K562 (cell line): ENCODE measurements around the gene ZMYM1. TPM values are rescaled to one million over a fixed set of nuclear protein-coding genes. Genes with fewer than 3 reads are reported as not detected.
A peak's percentile ranks its signal among the peaks of the same experiment; 100 is the strongest.

Experiments used
- ADNP ChIP-seq: fragments of 200-800 bp; sonication (Bioruptor generic); IDR thresholded peaks from 2 replicates; pipeline ENCODE4 v1.6.1; 2016; ENCODE audit warnings: missing genetic modification characterization, missing compliant biosample characterization
- ARID4B ChIP-seq: sonication (generic); formaldehyde crosslinking; IDR thresholded peaks from 2 replicates; pipeline ENCODE4 v1.8.0; 2022; ENCODE audit warnings: mild to moderate bottlenecking, missing genetic modification reagents
- ATF4 ChIP-seq: fragments of 450-650 bp; formaldehyde crosslinking; IDR thresholded peaks from 2 replicates; pipeline ENCODE4 v1.4.0; 2022; ENCODE audit warnings: mild to moderate bottlenecking, moderate library complexity
- CBX3 ChIP-seq, 2 experiments: IDR thresholded peaks; 1 replicate in 1 of 2; 2 replicates in 1 of 2; pipeline ENCODE4 v1.6.1; 2012; ENCODE audit warnings: inconsistent platforms in 2 of 2, low read length in 2 of 2, borderline replicate concordance in 1 of 2, control low read depth in 1 of 2
- EP300 ChIP-seq: IDR thresholded peaks from 2 replicates; pipeline ENCODE4 v1.6.1; 2012; ENCODE audit warnings: low read length, improper control_type of control experiment
- ETS1 ChIP-seq: conservative IDR thresholded peaks from 2 replicates; pipeline ENCODE4 v1.6.1; 2011; ENCODE audit warnings: low read depth, mild to moderate bottlenecking, low read length; ENCODE audit not compliant: control insufficient read depth
- FOXP4 ChIP-seq: sonication (generic); formaldehyde crosslinking; IDR thresholded peaks from 2 replicates; pipeline ENCODE4 v1.8.0; 2022; ENCODE audit warnings: mild to moderate bottlenecking, missing genetic modification reagents, borderline replicate concordance
- JUN ChIP-seq, 2 experiments: sonication (generic) in 1 of 2; formaldehyde crosslinking in 1 of 2; IDR thresholded peaks; 2 replicates each; pipeline versions ENCODE4 v1.6.1 to v1.8.0; 2012 to 2022; ENCODE audit warnings: borderline replicate concordance in 2 of 2, mild to moderate bottlenecking in 2 of 2, improper control_type of control experiment in 1 of 2, low read depth in 1 of 2, low read length in 1 of 2, missing genetic modification reagents in 1 of 2
- JUND ChIP-seq, 2 experiments: IDR thresholded peaks; 2 replicates in 1 of 2; 3 replicates in 1 of 2; pipeline ENCODE4 v1.6.1; 2011; ENCODE audit warnings: borderline replicate concordance in 2 of 2, low read depth in 2 of 2, low read length in 2 of 2, improper control_type of control experiment in 1 of 2, missing biosample characterization in 1 of 2, missing genetic modification characterization in 1 of 2, missing genetic modification reagents in 1 of 2
- MYC ChIP-seq, 2 experiments: fragments of 250-450 bp in 1 of 2; sonication (Bioruptor Pico) in 1 of 2; IDR thresholded peaks; 2 replicates each; pipeline versions ENCODE4 v1.5.1 to v1.6.1; 2012 to 2021; ENCODE audit warnings: low read depth in 2 of 2, borderline replicate concordance in 1 of 2, improper control_type of control experiment in 1 of 2, low read length in 1 of 2, mild to moderate bottlenecking in 1 of 2, moderate library complexity in 1 of 2
- PPARD ChIP-seq: fragments of 250-450 bp; sonication (Bioruptor Pico); IDR thresholded peaks from 2 replicates; pipeline ENCODE4 v1.8.0; 2022; ENCODE audit warnings: inconsistent platforms, mild to moderate bottlenecking, moderate library complexity
- TAF1 ChIP-seq: IDR thresholded peaks from 2 replicates; pipeline ENCODE4 v1.6.1; 2011; ENCODE audit warnings: mild to moderate bottlenecking, low read length, moderate library complexity; ENCODE audit not compliant: insufficient read depth, control insufficient read depth, severe bottlenecking; ENCODE audit errors: extremely low read depth
- ZNF436 ChIP-seq: fragments of 250-450, 450-650 bp; sonication (Bioruptor Pico); formaldehyde crosslinking; IDR thresholded peaks from 2 replicates; pipeline ENCODE4 v1.7.0; 2020; ENCODE audit warnings: mild to moderate bottlenecking
- polyA plus RNA-seq, 8 experiments: library from polyadenylated mRNA; depleted of rRNA in 4 of 8; stranded (reverse) in 5 of 8; unstranded in 3 of 8; fragments of >200 nt; fragmentation: Nextera tagmentation in 2 of 8; fragmentation: Illumina TruSeq in 1 of 8; extraction: Ambion mirVana in 2 of 8; extraction: Trizol in 1 of 8; gene quantifications; 2 replicates each; pipeline versions ENCODE4 v1.2.1 to v1.2.3, GENCODE V29; 2011 to 2014; ENCODE audit warnings: inconsistent platforms in 1 of 8, missing spikeins in 1 of 8
- total RNA-seq, 7 experiments: library from RNA; depleted of rRNA in 6 of 7; stranded (reverse); fragments of >200 nt in 6 of 7; fragmentation: Illumina TruSeq in 2 of 7; extraction: Trizol in 2 of 7; gene quantifications; 2 replicates each; pipeline versions ENCODE4 v1.2.1 to v1.2.3, GENCODE V29; 2011 to 2021; ENCODE audit warnings: low replicate concordance in 1 of 7

Gene ZMYM1
- total and polyA plus RNA-seq, 9 of the 15 experiments (the other 6 are each of a cell fraction or from before 2014, with no cell fraction given), result 7.5 to 25.4 (median 15.8) TPM

GRCh38 chr1:35079003-35079930 lies at the start of gene ZMYM1 (continued):
- TF ChIP-seq ETS1, result 0 out of 2 replicates have a peak, but pooled peaks have one; percentile 9
- TF ChIP-seq FOXP4 (CRISPR knock-in tag), result 0 out of 2 replicates have a peak, but pooled peaks have one; percentile 25
- TF ChIP-seq ATF4 (CRISPR knock-in tag), result no peak
- peak; percentile 74 for TF ChIP-seq ADNP
- TF ChIP-seq PPARD (CRISPR knock-in tag), result no peak
- TF ChIP-seq EP300, result peak; percentile 41; the same call in 1 of the 2 replicates
- TF ChIP-seq ARID4B (CRISPR knock-in tag), result 0 out of 2 replicates have a peak, but pooled peaks have one; percentile 47
- TF ChIP-seq CBX3 (IDR thresholded peaks at IDR 0.05; ENCODE audit: borderline replicate concordance in 1 of 2, low read length in 2 of 2), result peak in 1 of 2 experiments; percentile 52; a peak in 1 of 3 replicates
- TF ChIP-seq JUND (IDR thresholded peaks at IDR 0.05; ENCODE audit: borderline replicate concordance, low read depth, low read length), result 0 out of 2 replicates have a peak, but pooled peaks have one; percentile 12
- TF ChIP-seq JUND (tag; IDR thresholded peaks at IDR 0.05; ENCODE audit: borderline replicate concordance, low read depth, low read length), result 0 out of 3 replicates have a peak, but pooled peaks have one; percentile 31
- TF ChIP-seq JUN (IDR thresholded peaks at IDR 0.05; ENCODE audit: borderline replicate concordance, low read depth, low read length), result peak; percentile 26; the same call in 1 of the 2 replicates
- TF ChIP-seq JUN (CRISPR knock-in tag; IDR thresholded peaks at IDR 0.05; ENCODE audit: borderline replicate concordance), result peak; percentile 86; the same call in 1 of the 2 replicates
- TF ChIP-seq ZNF436, result no peak
- peak; percentile 90 for TF ChIP-seq MYC (IDR thresholded peaks at IDR 0.05; ENCODE audit: low read depth, low read length)
- 0 out of 2 replicates have a peak, but pooled peaks have one; percentile 32 for TF ChIP-seq MYC (CRISPR knock-in tag; IDR thresholded peaks at IDR 0.05; ENCODE audit: borderline replicate concordance, low read depth)
- TF ChIP-seq TAF1, result peak; percentile 73
